ENCODE measurements around the gene PROKR1.

PROKR1 gene

DNA sequence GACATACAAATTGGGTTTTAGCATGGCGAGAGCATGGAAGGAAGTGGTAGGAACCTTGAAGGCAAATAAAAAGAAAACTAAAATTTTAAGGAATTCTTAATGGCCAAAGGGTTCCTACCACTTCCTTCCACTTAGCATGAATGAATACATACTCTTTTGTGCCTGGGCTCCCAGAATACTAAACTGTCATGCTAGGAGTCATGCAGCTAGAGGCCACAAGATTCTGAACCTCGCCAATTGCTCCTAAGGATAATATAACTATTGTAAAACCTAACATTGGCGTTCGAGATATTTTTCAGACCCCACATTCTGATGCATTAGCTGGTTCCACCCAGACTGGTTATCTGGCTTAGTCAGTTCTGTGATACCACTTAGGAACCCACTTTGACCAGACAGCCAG is 52.6 kb downstream of the PROKR1 start:
- in situ Hi-C loops (cut with MboI; ENCODE audit: low sequenced_read_pairs) = no loop called here

DNA sequence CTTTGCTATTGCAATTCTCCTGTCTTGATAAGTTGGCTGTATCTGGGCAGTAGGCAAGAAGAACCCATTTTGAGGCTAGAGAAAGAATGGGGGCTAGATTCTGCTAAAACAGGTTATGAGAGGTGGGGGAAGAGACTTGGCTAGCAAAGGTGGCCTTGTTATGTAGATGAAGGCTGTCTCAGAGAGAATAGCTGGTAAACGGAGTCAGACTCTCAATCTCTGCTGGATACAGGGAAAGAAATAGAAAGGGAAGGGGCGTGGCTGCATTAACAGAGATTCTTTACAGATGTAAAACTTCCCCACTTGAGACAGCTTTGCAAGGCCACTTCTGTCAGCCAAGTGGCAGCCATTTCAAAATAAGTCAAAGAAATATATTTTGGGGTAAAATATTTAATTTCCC is 53.2 kb downstream of the PROKR1 start:
- in situ Hi-C loops (cut with MboI; ENCODE audit: low sequenced_read_pairs) = no loop called here

DNA sequence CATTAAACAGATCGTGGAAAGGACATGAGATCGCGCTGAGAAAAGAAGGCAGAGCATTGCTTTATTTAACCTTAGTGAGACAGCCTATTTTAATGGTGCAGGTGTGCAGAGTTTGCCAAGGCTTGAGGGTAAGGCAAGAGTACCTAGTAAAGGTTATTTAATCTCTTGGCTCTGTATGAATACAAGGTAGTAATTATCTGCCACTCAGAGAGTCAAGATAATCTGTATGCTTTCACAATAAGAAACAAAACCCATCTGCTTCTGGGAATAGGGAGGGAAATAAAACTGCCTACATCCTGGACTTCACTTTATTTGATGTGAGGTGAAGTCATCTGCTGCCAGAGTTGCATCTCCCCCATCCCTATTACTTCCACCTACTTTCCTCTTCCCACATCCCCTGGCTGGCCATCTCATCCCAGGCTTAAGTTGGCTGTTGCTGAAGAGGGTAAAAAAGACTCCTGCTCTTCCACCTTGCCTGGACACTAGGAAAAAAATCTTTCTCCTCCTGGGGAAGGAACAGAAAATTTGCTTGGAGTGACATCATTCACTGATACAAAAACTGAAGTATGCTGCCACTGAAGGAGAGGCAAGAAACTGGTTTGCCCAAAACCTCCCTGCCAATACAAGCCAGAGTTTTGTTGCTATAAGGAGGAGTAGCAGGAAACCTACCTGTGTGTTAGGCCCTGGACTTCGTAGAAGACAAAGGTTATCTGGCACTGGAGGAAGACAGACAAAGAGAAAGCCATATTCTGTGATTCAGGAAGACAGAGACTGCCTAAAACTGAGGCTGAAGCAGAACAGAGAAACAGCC is 55.4 kb downstream of the PROKR1 start:
- in situ Hi-C loops (cut with MboI; ENCODE audit: low sequenced_read_pairs) = no loop called here

DNA sequence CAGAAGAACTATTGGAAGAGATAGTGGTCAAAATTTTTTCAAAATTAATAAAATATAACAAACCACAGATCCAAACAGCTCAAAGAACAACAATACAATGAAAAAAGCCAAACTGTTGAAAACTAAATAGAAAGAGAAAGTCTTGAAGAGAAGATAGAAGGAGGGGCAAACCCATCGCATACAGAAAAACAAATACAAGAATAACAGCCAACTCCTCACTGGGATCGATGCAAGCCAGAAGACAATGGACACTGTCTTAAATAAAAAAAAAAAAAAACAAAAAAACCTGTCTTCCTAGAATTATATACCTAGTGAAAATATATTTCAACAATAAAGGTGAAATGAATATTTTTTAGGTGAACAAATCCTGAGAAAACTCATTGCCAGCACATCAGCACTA is 57.2 kb downstream of the PROKR1 start:
- in situ Hi-C loops (cut with MboI; ENCODE audit: low sequenced_read_pairs) = no loop called here

DNA sequence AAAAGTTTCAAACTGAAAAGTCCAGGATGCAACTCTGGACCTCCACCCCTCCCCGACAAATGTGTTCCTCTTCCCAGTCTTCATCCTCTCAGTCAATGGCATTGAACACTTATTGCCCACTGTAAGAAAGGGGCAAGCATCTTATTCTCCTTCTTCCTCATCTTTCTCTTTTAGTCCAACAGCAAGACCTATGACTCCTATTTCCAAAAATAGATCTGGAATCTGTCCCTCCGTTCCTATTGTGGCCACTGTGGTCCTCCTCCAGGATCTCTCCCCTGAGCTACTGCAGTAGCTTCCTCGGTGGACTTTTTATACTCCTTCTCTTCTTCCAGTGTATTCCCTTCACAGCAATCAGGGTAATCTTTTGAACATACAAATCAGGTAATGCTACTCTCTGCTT is 63.3 kb downstream of the PROKR1 start:
- in situ Hi-C loops (cut with MboI; ENCODE audit: low sequenced_read_pairs) = no loop called here
